ENCODE data around the gene RABL6. TPM values are rescaled to one million over a fixed set of nuclear protein-coding genes. Genes with fewer than 3 reads are reported as not detected.
A peak's percentile ranks its signal among the peaks of the same experiment; 100 is the strongest.

Gene RABL6
- total RNA-seq, 1 donor = 49.8 TPM

DNA sequence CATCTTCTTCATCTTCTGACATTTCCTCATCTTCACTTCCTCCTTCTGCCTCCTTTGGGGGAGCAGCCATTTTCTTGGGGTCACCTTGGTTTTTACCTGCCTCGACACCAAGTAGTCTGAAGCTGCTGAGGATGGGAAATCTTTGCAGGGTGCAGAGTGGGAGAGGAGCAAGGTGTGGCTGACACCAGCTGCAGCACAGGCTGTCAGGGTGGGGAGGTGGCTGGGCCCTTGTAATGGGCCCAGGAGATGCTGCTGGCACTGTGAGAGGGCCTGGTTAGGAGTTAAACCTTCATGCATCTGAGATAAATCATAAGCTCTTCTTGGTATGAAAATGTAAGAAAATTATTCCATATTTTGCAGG lies 7.7 kb downstream of the RABL6 start:
- H3K4me3 ChIP-seq (ENCODE audit: low read depth, low read length) = no peak overlapping the region
- TF ChIP-seq, protein P1, sequence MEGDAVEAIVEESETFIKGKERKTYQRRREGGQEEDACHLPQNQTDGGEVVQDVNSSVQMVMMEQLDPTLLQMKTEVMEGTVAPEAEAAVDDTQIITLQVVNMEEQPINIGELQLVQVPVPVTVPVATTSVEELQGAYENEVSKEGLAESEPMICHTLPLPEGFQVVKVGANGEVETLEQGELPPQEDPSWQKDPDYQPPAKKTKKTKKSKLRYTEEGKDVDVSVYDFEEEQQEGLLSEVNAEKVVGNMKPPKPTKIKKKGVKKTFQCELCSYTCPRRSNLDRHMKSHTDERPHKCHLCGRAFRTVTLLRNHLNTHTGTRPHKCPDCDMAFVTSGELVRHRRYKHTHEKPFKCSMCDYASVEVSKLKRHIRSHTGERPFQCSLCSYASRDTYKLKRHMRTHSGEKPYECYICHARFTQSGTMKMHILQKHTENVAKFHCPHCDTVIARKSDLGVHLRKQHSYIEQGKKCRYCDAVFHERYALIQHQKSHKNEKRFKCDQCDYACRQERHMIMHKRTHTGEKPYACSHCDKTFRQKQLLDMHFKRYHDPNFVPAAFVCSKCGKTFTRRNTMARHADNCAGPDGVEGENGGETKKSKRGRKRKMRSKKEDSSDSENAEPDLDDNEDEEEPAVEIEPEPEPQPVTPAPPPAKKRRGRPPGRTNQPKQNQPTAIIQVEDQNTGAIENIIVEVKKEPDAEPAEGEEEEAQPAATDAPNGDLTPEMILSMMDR (IDR thresholded peaks at IDR 0.05; ENCODE audit: insufficient read depth, low read length) = no peak
- DNase-seq (ENCODE audit: low read depth) = no peak

DNA sequence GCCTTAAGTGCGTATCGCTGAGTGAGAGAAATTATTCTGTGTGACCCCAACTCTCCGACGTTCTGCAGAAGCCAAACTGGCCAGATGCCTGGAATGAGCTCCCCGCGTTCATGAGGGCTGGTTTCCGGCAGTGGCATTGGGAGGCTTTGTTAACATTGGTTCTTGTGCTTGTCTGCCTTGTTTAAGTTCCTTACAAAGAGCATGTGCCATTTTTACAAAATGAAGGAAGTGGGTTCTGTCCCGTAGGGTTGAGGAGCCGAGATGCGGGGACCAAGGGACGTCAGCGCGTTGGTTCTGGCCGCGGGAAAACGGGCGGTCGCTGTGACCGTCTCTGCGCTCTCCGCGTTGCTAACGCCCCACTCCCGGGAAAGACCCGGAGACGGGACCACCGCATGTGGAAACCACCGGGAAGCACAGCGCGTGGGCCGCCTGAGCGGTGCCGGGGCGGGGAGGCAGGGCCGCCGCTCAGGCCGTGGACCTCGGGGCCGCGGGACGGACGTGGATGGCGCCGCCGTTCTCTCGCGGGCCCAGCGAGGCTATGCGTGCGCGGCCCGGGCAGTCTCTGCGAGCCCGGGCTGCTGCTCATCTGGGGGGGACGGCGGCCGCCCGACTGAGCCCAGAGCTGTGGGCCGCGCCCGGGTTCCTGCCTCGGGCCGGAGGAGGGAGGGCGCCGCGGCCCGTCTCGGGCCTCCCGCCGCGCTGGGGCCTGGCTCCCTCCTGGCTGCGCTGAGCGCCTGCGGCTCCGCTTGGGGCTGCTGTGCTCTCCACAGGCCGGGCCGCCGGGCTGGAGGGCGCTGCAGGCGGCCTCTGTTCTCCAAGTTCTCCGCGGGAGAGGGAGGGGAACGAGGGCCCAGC lies 13.4 kb downstream of the RABL6 start:
- peak; percentile 27 for DNase-seq (ENCODE audit: low read depth)
- TF ChIP-seq, protein P1 (IDR thresholded peaks at IDR 0.05; ENCODE audit: insufficient read depth, low read length) = no peak
- H3K4me3 ChIP-seq (ENCODE audit: low read depth, low read length) = peak overlapping the region; percentile 28

DNA sequence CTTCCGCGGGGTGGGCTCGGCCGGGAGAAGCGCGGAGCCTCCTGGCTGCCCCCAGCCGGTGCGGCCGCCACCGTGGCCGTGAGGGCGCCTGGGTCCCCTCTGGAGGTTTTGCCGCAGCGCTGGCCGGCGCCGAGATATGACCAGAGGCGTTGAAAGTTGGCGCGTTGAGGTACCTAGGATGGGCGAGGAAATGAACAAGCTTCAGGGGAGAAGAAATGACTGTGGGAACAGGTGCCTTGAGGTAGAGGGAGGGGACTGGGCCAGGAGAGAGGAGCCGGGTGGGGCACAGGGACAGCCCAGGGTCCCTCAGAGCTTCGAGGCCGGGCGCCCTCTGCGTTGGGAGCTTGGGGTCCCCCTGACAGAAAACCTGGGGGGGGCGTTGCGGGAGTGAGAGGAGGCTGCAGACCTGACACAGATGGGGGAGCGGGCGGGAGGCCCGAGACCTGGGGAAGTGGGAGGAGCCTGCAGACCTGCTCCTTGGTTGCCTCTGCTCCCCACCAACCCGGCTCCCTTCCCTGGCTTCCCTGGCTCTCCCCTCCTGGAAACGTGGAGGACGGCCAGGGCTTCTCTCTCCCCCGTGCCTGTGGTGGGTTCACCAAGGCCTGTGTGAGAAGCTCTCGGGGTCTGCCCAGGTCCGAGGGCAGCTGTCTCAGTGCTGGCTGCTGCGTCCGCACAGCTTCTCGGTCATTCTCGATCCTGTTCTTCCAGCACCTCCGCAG lies 14.2 kb downstream of the RABL6 start:
- H3K4me3 ChIP-seq (ENCODE audit: low read depth, low read length) = peak overlapping the region; percentile 9
- TF ChIP-seq, protein P1 (IDR thresholded peaks at IDR 0.05; ENCODE audit: insufficient read depth, low read length) = no peak
- DNase-seq (ENCODE audit: low read depth) = no peak

DNA sequence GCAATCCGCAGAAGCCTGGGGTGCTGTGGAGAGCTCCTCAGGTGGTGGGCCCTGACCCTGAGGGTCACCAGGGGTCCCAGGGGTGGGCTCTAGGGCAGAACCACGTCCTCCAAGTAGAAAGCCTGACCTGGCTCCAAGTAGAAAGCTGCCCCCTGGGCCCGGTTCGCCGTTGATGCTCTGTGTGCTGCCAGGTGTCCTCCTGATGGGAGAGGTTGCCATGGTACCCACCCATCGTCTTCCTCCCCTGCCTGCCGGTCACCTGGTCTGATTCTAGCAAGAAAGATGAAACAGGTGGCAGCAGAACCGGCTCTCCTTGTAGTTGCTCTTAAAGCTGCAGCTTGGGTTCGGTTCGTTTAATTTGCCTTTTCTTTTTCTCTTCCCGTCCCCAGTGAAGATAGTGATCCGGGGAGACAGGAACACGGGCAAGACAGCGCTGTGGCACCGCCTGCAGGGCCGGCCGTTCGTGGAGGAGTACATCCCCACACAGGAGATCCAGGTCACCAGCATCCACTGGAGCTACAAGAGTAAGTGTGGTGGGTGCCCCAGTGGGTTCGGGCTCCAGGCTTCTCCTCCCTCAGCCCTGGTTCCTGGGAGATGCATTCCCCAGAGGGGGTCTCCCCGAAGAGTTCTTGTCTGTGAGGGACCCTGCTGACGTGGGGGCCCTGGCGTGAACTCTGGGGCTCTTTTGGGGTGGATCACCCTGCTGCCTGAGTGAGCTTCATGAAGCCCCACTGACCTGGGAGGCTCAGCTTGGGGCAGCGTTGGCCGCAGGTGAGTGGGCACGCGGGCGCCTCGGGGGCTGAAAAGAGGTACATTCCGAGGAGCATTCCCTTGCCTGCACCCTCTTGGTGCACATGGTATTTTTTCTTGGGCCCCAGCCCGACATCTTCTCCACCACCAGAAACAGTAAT lies 15.6 kb downstream of the RABL6 start:
- no peak overlapping the region for H3K4me3 ChIP-seq (ENCODE audit: low read depth, low read length)
- TF ChIP-seq, protein P1 (IDR thresholded peaks at IDR 0.05; ENCODE audit: insufficient read depth, low read length) = no peak
- no peak for DNase-seq (ENCODE audit: low read depth)

DNA sequence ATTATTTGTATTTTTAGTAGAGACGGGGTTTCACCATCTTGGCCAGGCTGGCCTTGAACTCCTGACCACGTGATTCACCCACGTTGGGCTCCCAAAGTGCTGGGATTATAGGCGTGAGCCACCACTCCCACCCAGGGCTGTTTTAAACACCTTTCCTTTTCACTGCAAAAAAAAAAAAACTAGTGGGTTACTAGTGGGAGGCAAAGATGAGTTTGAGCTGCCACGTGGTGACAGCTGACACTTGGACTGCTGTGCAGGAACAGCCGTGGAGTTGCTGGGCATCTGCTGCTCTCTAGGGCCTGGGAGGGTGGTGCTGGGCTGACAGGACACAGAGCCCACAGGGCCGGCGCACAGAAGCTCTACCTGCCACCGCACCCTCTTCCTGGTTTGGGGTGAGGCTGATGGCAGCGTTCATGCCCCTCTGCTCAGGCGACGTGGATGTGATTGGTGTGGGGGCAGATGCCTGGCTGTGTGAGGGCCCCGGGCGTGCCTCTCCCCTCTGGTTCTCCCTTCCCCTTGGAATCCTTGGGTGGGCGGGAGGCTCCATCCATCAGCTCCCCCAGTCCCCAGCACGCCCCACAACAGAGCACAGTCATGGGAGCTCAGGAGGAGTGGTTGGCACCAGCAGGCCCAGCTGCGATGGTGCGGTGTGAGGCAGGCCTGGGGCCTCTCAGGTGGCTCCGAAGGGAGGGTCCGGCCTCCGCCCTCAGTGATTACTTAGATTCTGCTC lies 16.9 kb downstream of the RABL6 start:
- TF ChIP-seq, protein P1 (IDR thresholded peaks at IDR 0.05; ENCODE audit: insufficient read depth, low read length) = no peak
- no peak for DNase-seq (ENCODE audit: low read depth)
- no peak overlapping the region for H3K4me3 ChIP-seq (ENCODE audit: low read depth, low read length)

Measured in fibroblast of the aortic adventitia (primary cell).